Fibroblast of pulmonary artery (primary cell): Measurements from ENCODE around the gene TGFB1I1.
A peak's percentile ranks its signal among the peaks of the same experiment; 100 is the strongest.

Source experiments
- DNase-seq: peaks from one replicate; pipeline ENCODE4 v3.0.0-alpha.2; 2010; ENCODE audit warnings: low read depth
- H3K4me3 ChIP-seq: replicated peaks from 2 replicates; pipeline ENCODE4 v1.5.1; 2011; ENCODE audit warnings: low read depth, mild to moderate bottlenecking, control low read depth, low read length, moderate library complexity
- CTCF ChIP-seq: IDR thresholded peaks from 2 replicates; pipeline ENCODE4 v1.5.1; 2011; ENCODE audit warnings: mild to moderate bottlenecking, control low read depth, low read length, inconsistent platforms; ENCODE audit errors: missing control alignments

The TGFB1I1 gene

GRCh38 chr16:31485571-31485970 lies 13.6 kb downstream of the TGFB1I1 start:
- DNase-seq = no peak
- no peak for TF ChIP-seq CTCF
- H3K4me3 ChIP-seq = no peak overlapping the region

GRCh38 chr16:31486045-31486444 lies 14.1 kb downstream of the TGFB1I1 start:
- no peak for DNase-seq
- no peak for TF ChIP-seq CTCF
- no peak overlapping the region for H3K4me3 ChIP-seq

- TF ChIP-seq CTCF = no peak
- peak overlapping the region; percentile 57 for H3K4me3 ChIP-seq
- no peak for DNase-seq
Observed at GRCh38 chr16:31487071-31487719, 15.2 kb downstream of the TGFB1I1 start.

- DNase-seq = no peak
- no peak for TF ChIP-seq CTCF
- H3K4me3 ChIP-seq = peak overlapping the region; percentile 57
Observed at GRCh38 chr16:31487720-31488467, 15.9 kb downstream of the TGFB1I1 start.

GRCh38 chr16:31488468-31489297 lies 16.7 kb downstream of the TGFB1I1 start:
- H3K4me3 ChIP-seq = peak overlapping the region; percentile 57
- no peak for DNase-seq
- no peak for TF ChIP-seq CTCF

GRCh38 chr16:31489298-31489564 lies 17.3 kb downstream of the TGFB1I1 start:
- H3K4me3 ChIP-seq = no peak overlapping the region
- no peak for DNase-seq
- TF ChIP-seq CTCF = no peak
